ENCODE data around the gene C2CD4A. TPM values are rescaled to one million over a fixed set of nuclear protein-coding genes. Genes with fewer than 3 reads are reported as not detected.
A peak's percentile ranks its signal among the peaks of the same experiment; 100 is the strongest.
"Not testable (repeated sequence)": the region's sequence is repeated elsewhere in the genome, so short reads cannot be mapped to it uniquely, and the experiment has no call there.

C2CD4A gene
- under 0.01 TPM for total RNA-seq

DNA sequence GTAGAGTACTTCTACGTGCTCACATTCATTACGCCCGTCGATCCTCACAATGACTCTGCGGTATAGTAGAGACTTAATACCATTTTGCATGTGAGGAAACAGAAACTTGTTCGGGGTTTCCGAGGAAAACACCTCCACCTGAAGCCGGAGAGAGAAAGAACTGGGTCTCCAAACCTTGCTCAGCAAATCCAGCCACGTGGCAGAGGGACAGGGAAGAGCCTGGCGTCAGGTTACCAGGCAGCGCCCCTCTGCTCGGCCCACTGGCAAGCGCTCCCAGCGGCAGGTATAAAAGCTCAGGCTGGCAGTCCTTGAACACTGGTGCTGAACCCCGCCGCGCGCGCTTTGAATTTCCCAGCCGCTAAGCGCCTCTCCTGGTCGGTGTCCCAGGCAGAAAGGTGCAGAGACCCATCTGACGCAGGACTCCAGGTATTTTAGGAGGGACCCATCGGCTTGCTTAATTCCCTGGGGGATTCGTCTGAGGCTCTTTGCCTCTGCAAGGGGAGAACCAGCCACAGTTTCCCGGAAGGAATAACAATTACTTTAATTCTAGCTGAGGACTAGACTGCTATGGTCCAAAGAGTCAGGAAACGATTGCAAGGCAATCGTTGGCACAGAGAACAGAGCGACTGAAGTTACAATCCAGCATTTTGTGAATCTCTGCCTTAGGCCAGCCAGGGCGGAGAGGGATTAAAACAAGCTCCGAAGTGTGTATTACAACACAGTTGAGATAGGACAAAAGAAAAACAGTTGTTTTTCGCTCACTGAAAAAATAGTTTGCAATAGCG, at the start of gene C2CD4A:
C2CD4A (plus strand) TSS at position 315 of the 785 bp plus-strand sequence. CDS start 637 bp downstream, outside the sequence.
- peak in 2 of 3 donors; percentile 36 to 56 for DNase-seq (ENCODE audit: low read depth in 2 of 3, low spot score in 2 of 3)

- DNase-seq (ENCODE audit: low read depth in 2 of 3, low spot score in 2 of 3): no peak
Observed at GRCh38 chr15:62020576-62021160, 46.1 kb upstream of the C2CD4A start.

DNA sequence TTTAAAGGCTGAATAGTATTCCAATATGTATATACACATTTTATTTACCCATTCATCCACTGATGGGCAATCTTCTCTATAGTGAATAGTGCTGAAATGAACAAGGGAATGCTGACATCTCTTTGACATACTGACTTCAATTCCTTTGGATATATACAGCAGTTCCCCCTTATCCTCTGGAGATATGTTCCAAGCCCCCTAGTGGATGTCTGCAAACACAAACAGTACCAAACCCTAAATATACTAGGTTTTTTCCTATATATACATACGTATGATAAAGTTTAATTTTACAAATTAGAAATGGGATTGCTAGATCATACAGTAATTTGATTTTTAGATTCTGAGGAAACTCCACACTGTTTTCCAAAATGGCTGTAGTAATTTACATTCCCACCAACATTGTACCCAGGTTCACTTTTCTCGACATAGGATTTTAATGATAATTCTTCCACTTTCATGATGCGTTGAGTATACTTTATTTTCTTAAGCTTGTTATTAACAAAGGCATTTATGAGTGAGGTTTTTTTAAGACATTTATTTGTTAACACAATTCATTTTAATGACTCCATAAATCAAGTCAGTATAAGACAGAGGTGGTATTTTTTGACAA, 44.7 kb upstream of the C2CD4A start:
- DNase-seq (ENCODE audit: low read depth in 2 of 3, low spot score in 2 of 3): peak in 1 of 3 donors; percentile 0

DNA sequence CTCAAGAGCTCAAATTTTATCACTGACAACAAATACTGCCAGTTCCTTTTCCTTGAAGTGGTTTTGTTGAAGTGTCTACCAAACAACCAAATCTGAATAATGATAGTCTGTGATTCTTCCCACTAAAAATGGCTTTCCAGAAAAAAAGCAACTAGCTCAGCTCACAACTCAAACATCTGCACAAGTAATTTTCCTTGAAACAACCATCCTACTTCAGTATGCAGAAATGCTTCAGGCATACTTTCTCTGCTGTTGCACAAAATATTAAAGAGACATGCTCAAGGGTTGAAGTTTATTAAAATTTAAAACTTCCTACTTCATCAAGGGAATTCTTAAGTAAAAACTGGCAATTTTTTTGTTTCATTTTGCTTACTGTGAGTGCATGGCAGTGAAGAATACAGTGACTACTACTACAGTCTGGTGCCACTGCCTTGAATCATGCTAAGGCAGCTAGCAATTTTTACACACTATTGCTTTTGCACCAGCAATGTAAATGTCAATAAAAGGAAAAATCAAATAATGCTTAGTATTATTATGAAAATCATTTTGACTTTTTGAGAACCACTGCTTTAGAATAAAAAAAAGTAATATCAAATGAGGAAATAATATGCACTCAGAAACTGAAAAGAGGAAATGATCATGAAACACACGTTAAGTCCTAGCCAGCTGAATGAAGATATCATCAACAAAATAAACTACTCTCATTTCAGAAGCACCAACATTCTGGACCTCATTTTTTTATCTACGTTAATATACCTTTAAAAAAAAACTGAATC, 40.1 kb upstream of the C2CD4A start:
- DNase-seq (ENCODE audit: low read depth in 2 of 3, low spot score in 2 of 3): peak in 1 of 3 donors; percentile 22

- no peak for DNase-seq (ENCODE audit: low read depth in 2 of 3, low spot score in 2 of 3)
Observed at GRCh38 chr15:62027263-62027565, 39.6 kb upstream of the C2CD4A start.

DNA sequence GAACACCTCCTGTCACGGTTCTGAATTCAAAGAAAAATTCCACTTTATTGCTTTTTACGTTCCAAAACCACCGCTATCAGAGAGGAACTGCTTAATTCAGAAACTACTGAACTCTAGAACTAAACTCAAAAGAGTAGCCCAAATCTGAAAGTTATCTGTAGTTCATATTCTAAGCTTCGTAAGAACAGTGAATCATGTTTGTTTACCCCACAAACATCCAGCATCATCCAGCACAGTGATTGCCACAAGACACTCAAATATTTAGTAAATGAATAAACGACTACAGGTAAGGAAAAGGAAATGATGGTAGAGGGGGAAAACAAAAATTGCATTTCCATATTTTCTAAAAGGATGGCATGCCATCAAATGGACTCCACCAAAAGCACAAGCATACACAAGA, 38.9 kb upstream of the C2CD4A start:
- no peak for DNase-seq (ENCODE audit: low read depth in 2 of 3, low spot score in 2 of 3)

- DNase-seq (ENCODE audit: low read depth in 2 of 3, low spot score in 2 of 3): no peak
Observed at GRCh38 chr15:62035256-62035924, 31.4 kb upstream of the C2CD4A start.

- DNase-seq (ENCODE audit: low read depth in 2 of 3, low spot score in 2 of 3): peak in 1 of 3 donors; percentile 33
Observed at GRCh38 chr15:62046078-62046743, 20.6 kb upstream of the C2CD4A start.

- DNase-seq (ENCODE audit: low read depth in 2 of 3, low spot score in 2 of 3): peak in 2 of 3 donors; percentile 35 to 71
Observed at GRCh38 chr15:62047282-62047827, 19.4 kb upstream of the C2CD4A start.

DNA sequence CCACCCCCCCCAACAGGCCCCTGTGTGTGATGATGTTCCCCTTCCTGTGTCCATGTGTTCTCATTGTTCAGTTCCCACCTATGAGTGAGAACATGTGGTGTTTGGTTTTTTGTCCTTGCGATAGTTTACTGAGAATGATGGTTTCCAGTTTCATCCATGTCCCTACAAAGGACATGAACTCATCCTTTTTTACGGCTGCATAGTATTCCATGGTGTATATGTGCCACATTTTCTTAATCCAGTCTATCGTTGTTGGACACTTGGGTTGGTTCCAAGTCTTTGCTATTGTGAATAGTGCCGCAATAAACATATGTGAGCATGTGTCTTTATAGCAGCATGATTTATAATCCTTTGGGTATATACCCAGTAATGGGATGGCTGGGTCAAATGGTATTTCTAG, 18.5 kb upstream of the C2CD4A start:
- DNase-seq (ENCODE audit: low read depth in 2 of 3, low spot score in 2 of 3): not testable (repeated sequence)

DNA sequence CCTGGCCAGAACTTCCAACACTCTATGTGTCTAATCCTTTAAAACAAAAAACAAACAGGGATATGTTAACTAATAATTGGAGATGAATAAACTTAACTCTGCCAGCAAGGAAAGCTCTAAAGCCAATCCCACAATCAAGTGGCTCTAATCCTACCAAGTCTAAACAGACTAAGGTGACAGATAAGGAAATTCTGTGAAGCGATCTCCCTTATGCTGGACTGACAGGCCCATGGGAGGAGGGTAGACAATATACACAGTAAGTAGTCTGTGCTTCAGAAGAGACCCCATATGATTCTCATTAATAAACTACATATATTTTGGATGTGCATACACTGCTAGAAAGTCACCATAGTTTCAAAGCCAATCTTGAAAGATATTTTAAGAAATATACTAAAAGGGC, 16.7 kb upstream of the C2CD4A start:
- no peak for DNase-seq (ENCODE audit: low read depth in 2 of 3, low spot score in 2 of 3)

DNA sequence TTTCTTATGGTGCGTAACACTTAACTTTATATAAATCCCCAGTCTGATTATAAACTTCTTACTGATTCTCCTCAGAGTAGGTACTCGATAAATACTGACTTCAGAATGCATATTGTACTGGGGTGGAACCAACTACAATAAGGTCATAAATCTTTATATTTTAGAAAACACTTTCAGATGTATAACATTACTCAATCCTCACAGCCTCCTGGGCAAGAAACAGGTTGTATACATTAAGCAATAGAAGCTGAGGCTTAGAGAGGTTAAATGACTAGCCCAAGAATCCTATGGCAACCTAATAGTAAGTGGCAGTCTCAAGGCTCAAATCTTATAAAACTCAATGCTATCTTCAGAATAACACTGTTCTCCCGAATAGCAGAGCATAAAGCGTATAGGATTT, 15.6 kb upstream of the C2CD4A start:
- DNase-seq (ENCODE audit: low read depth in 2 of 3, low spot score in 2 of 3): no peak

DNA sequence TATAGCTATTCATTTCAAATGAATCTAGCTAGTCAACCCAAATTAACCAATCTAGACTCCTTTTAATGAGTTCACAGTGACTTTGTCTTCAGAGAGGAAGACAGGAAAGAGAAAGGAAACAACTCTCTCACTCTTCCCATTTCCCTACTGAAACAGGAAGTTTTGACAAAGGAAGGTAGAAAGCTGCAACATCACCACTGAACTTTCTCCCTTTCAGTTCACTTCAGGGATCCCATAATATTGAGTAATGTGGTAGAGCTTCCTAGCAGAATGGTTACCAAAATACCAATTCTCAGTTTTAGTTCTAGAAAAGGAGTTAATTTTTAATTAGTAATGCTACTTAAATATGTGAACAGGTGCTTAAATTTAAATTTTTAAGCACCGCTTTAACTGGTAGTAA, 14.1 kb upstream of the C2CD4A start:
- no peak for DNase-seq (ENCODE audit: low read depth in 2 of 3, low spot score in 2 of 3)

DNA sequence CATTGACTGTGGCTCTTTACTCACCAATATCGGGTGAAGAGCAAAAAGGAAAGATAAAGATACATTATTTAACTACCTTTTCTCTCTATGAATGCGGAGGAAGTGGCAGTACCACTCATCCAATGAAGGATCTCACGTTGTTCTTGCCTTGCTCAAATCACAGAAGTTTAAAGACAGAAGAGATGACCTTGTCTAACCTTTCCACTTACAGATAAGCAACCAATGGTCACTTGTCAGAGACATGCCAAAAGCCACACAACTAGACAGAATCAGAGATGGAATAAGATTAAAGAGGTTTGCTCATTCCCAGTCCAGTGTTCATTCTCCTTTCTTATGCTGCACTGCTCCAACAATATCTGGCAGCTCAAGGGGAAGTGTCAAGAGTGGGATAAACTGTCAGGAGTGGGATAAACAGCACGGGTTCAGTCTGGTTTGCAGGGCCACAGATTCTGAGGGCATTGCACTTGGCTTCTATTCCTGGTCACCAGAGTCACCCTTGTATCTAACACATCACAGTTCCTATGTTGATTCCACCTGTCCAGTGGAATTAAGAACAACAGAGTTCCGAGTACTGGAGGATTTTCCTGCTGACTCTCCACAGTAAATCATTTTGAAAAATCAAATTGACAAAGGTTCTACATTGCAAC, 13.2 kb upstream of the C2CD4A start:
- DNase-seq (ENCODE audit: low read depth in 2 of 3, low spot score in 2 of 3): no peak

GRCh38 chr15:62054979-62055378, 11.8 kb upstream of the C2CD4A start:
- no peak for DNase-seq (ENCODE audit: low read depth in 2 of 3, low spot score in 2 of 3)

DNA sequence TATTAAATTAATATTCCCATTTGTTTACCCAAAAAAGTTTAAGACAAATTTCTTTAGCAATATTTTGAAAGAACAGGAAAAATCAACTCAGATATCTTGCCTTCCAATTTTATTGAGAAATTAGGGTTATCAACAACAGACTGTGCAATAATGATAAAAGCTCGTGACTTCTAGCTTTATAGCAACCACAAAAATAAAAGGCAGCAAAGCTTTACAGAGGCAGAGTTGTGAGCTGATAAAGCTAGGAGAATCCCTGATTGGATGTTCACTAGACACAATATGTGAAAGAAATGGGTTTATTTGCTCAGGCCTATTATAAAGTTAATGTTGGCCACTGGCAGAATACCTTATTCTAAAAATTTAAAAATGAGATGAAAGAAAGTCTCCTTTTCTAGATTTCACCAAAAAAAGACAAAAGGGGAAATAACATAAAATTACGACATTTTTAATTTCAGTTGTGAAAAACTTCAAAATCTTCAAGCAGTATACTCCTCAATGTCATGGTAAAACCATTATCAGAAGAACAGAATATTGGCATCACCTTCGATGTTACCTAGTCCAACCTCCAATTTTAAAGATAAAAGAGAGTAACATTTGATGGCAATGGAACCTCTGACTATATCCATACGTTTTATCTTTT, 9.3 kb upstream of the C2CD4A start:
- no peak for DNase-seq (ENCODE audit: low read depth in 2 of 3, low spot score in 2 of 3)

DNA sequence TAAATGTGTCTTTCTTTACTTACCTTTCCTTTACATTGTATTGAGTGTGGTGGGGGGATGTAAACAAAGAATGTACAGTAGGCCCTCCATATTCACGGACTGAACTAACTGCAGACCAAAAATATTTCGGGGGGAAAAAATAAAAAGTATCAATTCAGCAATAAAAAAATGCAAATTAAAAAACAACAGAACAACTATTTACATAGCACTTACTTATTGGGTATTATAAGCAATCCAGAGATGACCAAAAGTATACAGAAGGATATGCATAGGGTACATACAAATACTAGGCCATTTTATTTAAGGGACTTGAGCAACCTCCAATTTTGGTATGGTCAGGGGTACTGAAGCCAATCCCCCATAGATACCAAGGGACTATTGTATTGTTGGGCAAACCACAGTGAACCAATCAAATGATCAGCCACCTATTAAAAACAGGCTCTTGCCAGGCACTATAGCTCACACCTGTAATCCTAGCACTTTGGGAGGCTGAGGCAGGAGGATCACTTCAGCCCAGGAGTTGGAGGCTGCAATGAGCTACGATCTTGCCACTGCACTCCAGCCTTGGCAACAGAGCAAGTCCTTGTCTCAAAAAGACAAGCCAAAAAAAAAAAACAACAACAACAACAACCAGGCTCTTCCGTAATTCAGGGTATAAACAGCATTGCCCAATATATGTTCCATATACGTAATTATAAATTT, 8.3 kb upstream of the C2CD4A start:
- no peak for DNase-seq (ENCODE audit: low read depth in 2 of 3, low spot score in 2 of 3)

GRCh38 chr15:62059108-62059815, 7.5 kb upstream of the C2CD4A start:
- peak in 1 of 3 donors; percentile 19 for DNase-seq (ENCODE audit: low read depth in 2 of 3, low spot score in 2 of 3)

Measured in hematopoietic multipotent progenitor cell (in vitro differentiated cells).